Endothelial cell (in vitro differentiated cells): Measurements from ENCODE around the gene PRLHR. TPM values are rescaled to one million over a fixed set of nuclear protein-coding genes. Genes with fewer than 3 reads are reported as not detected.

Experiments
- DNase-seq: peaks from one replicate; pipeline ENCODE4 v3.0.0; 2021; ENCODE audit warnings: low spot score
- H3K27ac Mint-ChIP-seq: one replicate; pipeline ENCODE4 v1.8.0; 2021; ENCODE audit warnings: mixed read lengths, inconsistent platforms; ENCODE audit not compliant: unreplicated experiment
- H3K27me3 Mint-ChIP-seq: one replicate; pipeline ENCODE4 v1.8.0; 2021; ENCODE audit warnings: mild to moderate bottlenecking, moderate library complexity, mixed read lengths, inconsistent platforms; ENCODE audit not compliant: unreplicated experiment
- H3K36me3 Mint-ChIP-seq: one replicate; pipeline ENCODE4 v1.8.0; 2021; ENCODE audit warnings: mild to moderate bottlenecking, low read depth, mixed read lengths, inconsistent platforms; ENCODE audit not compliant: unreplicated experiment
- H3K4me1 Mint-ChIP-seq: one replicate; pipeline ENCODE4 v1.8.0; 2021; ENCODE audit warnings: mild to moderate bottlenecking, mixed read lengths, inconsistent platforms; ENCODE audit not compliant: unreplicated experiment
- H3K4me3 Mint-ChIP-seq: one replicate; pipeline ENCODE4 v1.8.0; 2021; ENCODE audit warnings: mild to moderate bottlenecking, mixed read lengths, inconsistent platforms; ENCODE audit not compliant: unreplicated experiment
- H3K9me3 Mint-ChIP-seq: one replicate; pipeline ENCODE4 v1.8.0; 2021; ENCODE audit warnings: mixed read lengths, inconsistent platforms; ENCODE audit not compliant: unreplicated experiment
- CTCF ChIP-seq: fragments of 200-600 bp; sonication (generic); IDR thresholded peaks from one replicate; pipeline ENCODE4 v1.5.0; 2021; ENCODE audit warnings: antibody characterized with exemption; ENCODE audit not compliant: unreplicated experiment
- long read RNA-seq: library from polyadenylated mRNA; unstranded; transcript quantifications from one replicate; pipeline ENCODE4 v2.0.0, GENCODE V29; 2020; ENCODE audit not compliant: unreplicated experiment
- total RNA-seq: library from RNA; stranded (reverse); fragmentation: NEBNext Ultra II Directional; extraction: Animal tissue kit (Norgen Biotek cat#: 25700); gene quantifications from one replicate; pipeline ENCODE4 v1.2.1, GENCODE V29; 2021; ENCODE audit not compliant: unreplicated experiment

The PRLHR gene
- total RNA-seq: not detected
- long read RNA-seq: 0 reads

DNA sequence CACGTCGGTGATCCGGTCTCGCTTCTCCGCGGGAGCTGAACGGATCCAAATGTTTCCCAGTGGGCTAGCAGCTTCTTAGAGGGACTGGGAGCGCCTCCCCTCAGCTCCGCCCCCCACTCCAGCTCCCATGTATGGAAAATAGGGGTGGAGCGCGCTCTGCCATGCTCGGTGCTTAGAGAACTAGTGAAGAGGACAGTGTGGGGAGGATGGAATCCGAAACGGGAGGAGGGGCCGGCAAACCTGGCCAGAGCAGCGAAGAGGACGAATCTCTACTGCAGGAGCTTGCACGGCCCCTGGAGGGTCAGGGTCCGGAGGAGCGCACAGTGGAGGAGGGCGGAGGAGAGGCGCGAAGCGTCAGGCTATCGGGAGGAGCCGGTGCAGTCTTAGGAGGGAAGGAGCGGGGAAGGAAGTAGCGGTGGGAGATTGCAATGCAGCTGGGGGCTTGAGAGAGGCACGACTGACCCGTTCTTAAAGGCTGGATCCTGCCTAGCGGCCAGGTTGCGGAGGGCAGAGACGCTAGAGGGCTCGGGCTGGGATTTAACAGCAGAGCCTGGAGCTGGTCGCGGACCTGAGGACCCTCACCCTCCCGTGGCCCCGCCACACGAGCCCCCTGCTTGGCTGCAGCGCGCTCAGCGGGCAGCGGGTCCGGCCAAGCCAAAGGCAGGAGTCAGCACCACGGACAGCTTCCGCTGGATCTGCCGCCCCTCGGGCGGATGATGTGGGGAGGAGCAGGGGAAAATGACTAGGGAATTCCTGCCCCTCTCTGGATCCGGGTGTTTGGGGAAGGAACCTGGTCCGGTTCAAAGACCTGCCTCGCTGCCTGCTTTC lies at the start of gene PRLHR:
PRLHR (minus strand) TSS at position 51 of the 828 bp plus-strand sequence. CDS start 404 bp downstream, outside the sequence.
- peak; percentile 84 for DNase-seq
- Mint-ChIP-seq H3K27me3 (peaks cover 25% of the 10 kb centered on the region), H3K9me3 (no peaks in the 10 kb centered on the region), H3K36me3 (no peaks in the 10 kb centered on the region), H3K4me1 (peaks cover 16% of the 10 kb centered on the region), H3K4me3 (no peak within 1 kb of the TSS), H3K27ac (no peak within 1 kb of the TSS)
- TF ChIP-seq CTCF: no peak

GRCh38 chr10:118642228-118642627 lies 46.8 kb upstream of the PRLHR start:
- no peak for DNase-seq
- peaks cover 2% of the 10 kb centered on the region for H3K27me3 Mint-ChIP-seq
- no peak for TF ChIP-seq CTCF
- no peak overlapping the region for H3K4me3 Mint-ChIP-seq
- H3K9me3 Mint-ChIP-seq: peaks cover 4% of the 10 kb centered on the region
- no peaks in the 10 kb centered on the region for H3K4me1 Mint-ChIP-seq
- H3K36me3 Mint-ChIP-seq: peaks cover 4% of the 10 kb centered on the region
- no peak overlapping the region for H3K27ac Mint-ChIP-seq

DNA sequence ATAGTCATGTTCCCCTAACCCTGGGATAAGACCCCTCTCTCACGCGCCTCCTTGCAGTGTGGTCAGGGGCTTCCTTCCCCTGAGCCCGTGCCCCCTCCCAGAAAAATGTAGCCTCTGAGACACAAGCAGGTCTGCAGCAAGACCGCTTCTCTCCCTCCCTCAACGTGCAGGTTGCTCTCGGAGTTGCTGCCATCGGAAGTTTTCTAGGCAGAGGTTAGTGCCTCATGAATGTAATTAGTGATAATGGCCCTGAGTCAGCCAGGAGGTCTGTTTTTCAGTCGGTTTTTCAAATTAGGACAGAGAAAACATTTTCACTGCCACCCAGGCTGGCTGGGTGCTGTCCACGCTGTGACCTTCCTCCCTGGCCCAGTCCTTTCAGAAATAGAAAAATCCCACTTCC lies 43.2 kb upstream of the PRLHR start:
- no peaks in the 10 kb centered on the region for H3K4me1 Mint-ChIP-seq
- TF ChIP-seq CTCF: no peak
- no peak overlapping the region for H3K27ac Mint-ChIP-seq
- no peak overlapping the region for H3K4me3 Mint-ChIP-seq
- peaks cover 2% of the 10 kb centered on the region for H3K27me3 Mint-ChIP-seq
- peaks cover 4% of the 10 kb centered on the region for H3K36me3 Mint-ChIP-seq
- no peak for DNase-seq
- peaks cover 4% of the 10 kb centered on the region for H3K9me3 Mint-ChIP-seq

DNA sequence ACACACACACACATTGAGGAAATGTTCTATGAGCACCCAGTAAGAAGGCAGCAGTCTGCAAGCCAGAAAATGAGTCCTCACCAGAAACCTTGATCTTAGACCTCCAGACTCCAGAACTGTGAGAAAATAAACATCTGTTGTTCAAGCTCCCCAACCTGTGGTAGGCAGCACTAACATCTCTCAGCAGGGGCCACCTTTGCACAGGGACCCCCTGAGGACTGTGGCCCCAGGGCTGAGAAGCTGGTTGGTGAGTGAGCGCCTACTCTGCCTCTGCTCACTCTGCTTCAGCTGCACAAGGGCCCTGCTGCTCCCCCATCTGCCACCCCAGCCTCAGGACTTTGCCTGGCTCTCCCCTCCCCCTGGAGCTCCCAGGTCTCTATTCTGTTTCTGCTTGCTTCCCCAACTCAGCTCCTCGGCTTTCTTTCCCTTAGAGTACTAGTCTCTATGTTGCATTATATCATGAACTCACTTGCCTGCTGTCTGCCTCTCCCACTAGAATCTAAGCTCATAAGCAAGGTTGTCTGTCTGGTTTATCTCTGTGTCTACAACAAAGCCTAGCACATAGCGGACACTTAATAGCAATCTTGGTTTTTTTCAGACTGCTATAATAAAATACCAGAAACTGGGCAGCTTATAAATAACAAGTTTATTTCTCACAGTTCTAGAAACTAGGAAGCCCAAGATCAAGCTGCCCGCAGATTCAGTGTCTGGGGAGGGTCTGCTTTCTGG lies 40.4 kb upstream of the PRLHR start:
- H3K27me3 Mint-ChIP-seq: peaks cover 2% of the 10 kb centered on the region
- H3K36me3 Mint-ChIP-seq: peaks cover 4% of the 10 kb centered on the region
- no peak overlapping the region for H3K27ac Mint-ChIP-seq
- no peak for DNase-seq
- H3K9me3 Mint-ChIP-seq: peaks cover 4% of the 10 kb centered on the region
- TF ChIP-seq CTCF: no peak
- no peaks in the 10 kb centered on the region for H3K4me1 Mint-ChIP-seq
- H3K4me3 Mint-ChIP-seq: no peak overlapping the region

GRCh38 chr10:118633786-118634185 lies 38.3 kb upstream of the PRLHR start:
- H3K4me3 Mint-ChIP-seq: no peak overlapping the region
- no peak overlapping the region for H3K27ac Mint-ChIP-seq
- peaks cover 5% of the 10 kb centered on the region for H3K27me3 Mint-ChIP-seq
- no peaks in the 10 kb centered on the region for H3K36me3 Mint-ChIP-seq
- no peaks in the 10 kb centered on the region for H3K9me3 Mint-ChIP-seq
- H3K4me1 Mint-ChIP-seq: no peaks in the 10 kb centered on the region
- TF ChIP-seq CTCF: no peak
- no peak for DNase-seq
